ENCODE measurements around the gene EPHB2.
A peak's percentile ranks its signal among the peaks of the same experiment; 100 is the strongest.

Gene EPHB2

GRCh38 chr1:22778408-22778807, 67.8 kb downstream of the EPHB2 start:
- DNase-seq = no peak

GRCh38 chr1:22778862-22779520, 68.4 kb downstream of the EPHB2 start:
- Histone ChIP-seq H3K27ac (ENCODE audit: low read length, poor library complexity, severe bottlenecking) (no peak overlapping the region), H3K14ac (ENCODE audit: low read length in 2 of 2) (no peak overlapping the region), H2BK15ac (ENCODE audit: low read depth, poor library complexity, severe bottlenecking) (no peak overlapping the region), H3K27me3 (ENCODE audit: control insufficient read depth in 1 of 2, insufficient read depth in 1 of 2, low read length in 2 of 2) (peaks cover 0 to 21% of the 10 kb centered on the region in 2 experiments), H3K4me3 (ENCODE audit: insufficient read depth in 1 of 2, low read depth in 1 of 2, low read length in 2 of 2) (no peak overlapping the region), H3K9me3 (ENCODE audit: control insufficient read depth, low read length) (no peaks in the 10 kb centered on the region), H3K4me1 (ENCODE audit: control insufficient read depth, insufficient read depth, low read depth, low read length) (peaks cover 25% of the 10 kb centered on the region), H3K23ac (ENCODE audit: low read length in 2 of 2) (no peak overlapping the region), H3K79me1 (replicated peaks; ENCODE audit: low read length, poor library complexity, severe bottlenecking) (peaks cover 60% of the 10 kb centered on the region), H3K4ac (ENCODE audit: low read depth in 1 of 2, low read length in 2 of 2) (no peak overlapping the region), H3K4me2 (ENCODE audit: low read length, poor library complexity, severe bottlenecking) (no peak overlapping the region), H4K8ac (ENCODE audit: low read length) (peak overlapping the region; percentile 39), H3K36me3 (ENCODE audit: control insufficient read depth in 1 of 2, insufficient read depth in 2 of 2, low read depth in 1 of 2, low read length in 2 of 2) (peaks cover 0 to 27% of the 10 kb centered on the region in 2 experiments), H4K91ac (ENCODE audit: low read length) (no peak overlapping the region), H2BK12ac (ENCODE audit: low read length in 2 of 2) (peak overlapping the region in 1 of 2 experiments; percentile 32), H2BK5ac (ENCODE audit: low read depth, low read length, poor library complexity, severe bottlenecking) (no peak overlapping the region), H3K9ac (ENCODE audit: low read length) (no peak overlapping the region), H2AFZ (ENCODE audit: low read depth, low read length) (no peak overlapping the region), H3K18ac (ENCODE audit: low read depth in 1 of 2, low read length in 2 of 2) (no peak overlapping the region), H2BK120ac (ENCODE audit: low read depth, low read length) (no peak overlapping the region), H2AK5ac (ENCODE audit: low read length, severe bottlenecking) (no peak overlapping the region)
- DNase-seq = no peak
- WGBS = 74% methylated on average over 9 of the region's 9 CpGs

More at GRCh38 chr1:22778408-22778807, 67.8 kb downstream of the EPHB2 start:
- H3K27me3 ChIP-seq (ENCODE audit: control insufficient read depth in 1 of 2, insufficient read depth in 1 of 2, low read length in 2 of 2) = peaks cover 0 to 21% of the 10 kb centered on the region in 2 experiments
- peak overlapping the region; percentile 50 for H4K8ac ChIP-seq (ENCODE audit: low read length)
- H3K14ac ChIP-seq (ENCODE audit: low read length in 2 of 2) = peak overlapping the region in 1 of 2 experiments; percentile 58
- no peak overlapping the region for H3K4me2 ChIP-seq (ENCODE audit: low read length, poor library complexity, severe bottlenecking)
- H3K79me1 ChIP-seq (replicated peaks; ENCODE audit: low read length, poor library complexity, severe bottlenecking) = peaks cover 58% of the 10 kb centered on the region
- H2BK120ac ChIP-seq (ENCODE audit: low read depth, low read length) = no peak overlapping the region
- no peak overlapping the region for H3K4ac ChIP-seq (ENCODE audit: low read depth in 1 of 2, low read length in 2 of 2)
- no peak overlapping the region for H3K27ac ChIP-seq (ENCODE audit: low read length, poor library complexity, severe bottlenecking)
- no peak overlapping the region for H3K18ac ChIP-seq (ENCODE audit: low read depth in 1 of 2, low read length in 2 of 2)
- H2BK12ac ChIP-seq (ENCODE audit: low read length in 2 of 2) = peak overlapping the region in 1 of 2 experiments; percentile 32
- H3K4me1 ChIP-seq (ENCODE audit: control insufficient read depth, insufficient read depth, low read depth, low read length) = peaks cover 25% of the 10 kb centered on the region
- no peak overlapping the region for H3K23ac ChIP-seq (ENCODE audit: low read length in 2 of 2)
- no peak overlapping the region for H4K91ac ChIP-seq (ENCODE audit: low read length)
- H2AK5ac ChIP-seq (ENCODE audit: low read length, severe bottlenecking) = no peak overlapping the region
- 74% methylated on average over 2 of the region's 2 CpGs for WGBS
- no peak overlapping the region for H2AFZ ChIP-seq (ENCODE audit: low read depth, low read length)
- H3K9ac ChIP-seq (ENCODE audit: low read length) = no peak overlapping the region
- H3K4me3 ChIP-seq (ENCODE audit: insufficient read depth in 1 of 2, low read depth in 1 of 2, low read length in 2 of 2) = no peak overlapping the region
- H2BK5ac ChIP-seq (ENCODE audit: low read depth, low read length, poor library complexity, severe bottlenecking) = no peak overlapping the region
- H3K36me3 ChIP-seq (ENCODE audit: control insufficient read depth in 1 of 2, insufficient read depth in 2 of 2, low read depth in 1 of 2, low read length in 2 of 2) = peaks cover 0 to 22% of the 10 kb centered on the region in 2 experiments
- no peak overlapping the region for H2BK15ac ChIP-seq (ENCODE audit: low read depth, poor library complexity, severe bottlenecking)
- H3K9me3 ChIP-seq (ENCODE audit: control insufficient read depth, low read length) = no peaks in the 10 kb centered on the region

- 85% methylated on average over 11 of the region's 14 CpGs for WGBS
- Histone ChIP-seq H3K9me3 (ENCODE audit: control insufficient read depth, low read length) (no peaks in the 10 kb centered on the region), H2BK12ac (ENCODE audit: low read length in 2 of 2) (no peak overlapping the region)
Measured at GRCh38 chr1:22780696-22781095, 70.1 kb downstream of the EPHB2 start.

GRCh38 chr1:22781483-22781882, 70.8 kb downstream of the EPHB2 start:
- Histone ChIP-seq H2BK15ac (ENCODE audit: low read depth, poor library complexity, severe bottlenecking) (no peak overlapping the region), H3K23ac (ENCODE audit: low read length in 2 of 2) (no peak overlapping the region), H2BK12ac (ENCODE audit: low read length in 2 of 2) (no peak overlapping the region), H2AFZ (ENCODE audit: low read depth, low read length) (no peak overlapping the region), H3K79me1 (replicated peaks; ENCODE audit: low read length, poor library complexity, severe bottlenecking) (peaks cover 69% of the 10 kb centered on the region), H3K27me3 (ENCODE audit: control insufficient read depth in 1 of 2, insufficient read depth in 1 of 2, low read length in 2 of 2) (peaks cover 0 to 29% of the 10 kb centered on the region in 2 experiments), H3K4me3 (ENCODE audit: insufficient read depth in 1 of 2, low read depth in 1 of 2, low read length in 2 of 2) (no peak overlapping the region), H3K9ac (ENCODE audit: low read length) (no peak overlapping the region), H3K4ac (ENCODE audit: low read depth in 1 of 2, low read length in 2 of 2) (no peak overlapping the region), H3K4me1 (ENCODE audit: control insufficient read depth, insufficient read depth, low read depth, low read length) (peaks cover 14% of the 10 kb centered on the region), H3K9me3 (ENCODE audit: control insufficient read depth, low read length) (no peaks in the 10 kb centered on the region), H3K36me3 (ENCODE audit: control insufficient read depth in 1 of 2, insufficient read depth in 2 of 2, low read depth in 1 of 2, low read length in 2 of 2) (peaks cover 0 to 37% of the 10 kb centered on the region in 2 experiments), H2BK120ac (ENCODE audit: low read depth, low read length) (no peak overlapping the region), H2AK5ac (ENCODE audit: low read length, severe bottlenecking) (no peak overlapping the region), H3K14ac (ENCODE audit: low read length in 2 of 2) (no peak overlapping the region), H4K8ac (ENCODE audit: low read length) (no peak overlapping the region), H3K4me2 (ENCODE audit: low read length, poor library complexity, severe bottlenecking) (no peak overlapping the region), H2BK5ac (ENCODE audit: low read depth, low read length, poor library complexity, severe bottlenecking) (no peak overlapping the region), H3K18ac (ENCODE audit: low read depth in 1 of 2, low read length in 2 of 2) (no peak overlapping the region), H4K91ac (ENCODE audit: low read length) (no peak overlapping the region), H3K27ac (ENCODE audit: low read length, poor library complexity, severe bottlenecking) (no peak overlapping the region)
- WGBS = 97% methylated on average over 4 of the region's 4 CpGs
- DNase-seq = no peak

More at GRCh38 chr1:22780696-22781095, 70.1 kb downstream of the EPHB2 start:
- H3K9ac ChIP-seq (ENCODE audit: low read length) = no peak overlapping the region
- peak; percentile 29 for DNase-seq
- peaks cover 18% of the 10 kb centered on the region for H3K4me1 ChIP-seq (ENCODE audit: control insufficient read depth, insufficient read depth, low read depth, low read length)
- H4K91ac ChIP-seq (ENCODE audit: low read length) = no peak overlapping the region
- no peak overlapping the region for H2BK15ac ChIP-seq (ENCODE audit: low read depth, poor library complexity, severe bottlenecking)
- H4K8ac ChIP-seq (ENCODE audit: low read length) = no peak overlapping the region
- H3K4ac ChIP-seq (ENCODE audit: low read depth in 1 of 2, low read length in 2 of 2) = no peak overlapping the region
- no peak overlapping the region for H3K23ac ChIP-seq (ENCODE audit: low read length in 2 of 2)
- no peak overlapping the region for H3K18ac ChIP-seq (ENCODE audit: low read depth in 1 of 2, low read length in 2 of 2)
- H3K27ac ChIP-seq (ENCODE audit: low read length, poor library complexity, severe bottlenecking) = no peak overlapping the region
- no peak overlapping the region for H3K4me3 ChIP-seq (ENCODE audit: insufficient read depth in 1 of 2, low read depth in 1 of 2, low read length in 2 of 2)
- H2BK5ac ChIP-seq (ENCODE audit: low read depth, low read length, poor library complexity, severe bottlenecking) = no peak overlapping the region
- no peak overlapping the region for H2AFZ ChIP-seq (ENCODE audit: low read depth, low read length)
- H3K4me2 ChIP-seq (ENCODE audit: low read length, poor library complexity, severe bottlenecking) = no peak overlapping the region
- peaks cover 0 to 24% of the 10 kb centered on the region in 2 experiments for H3K27me3 ChIP-seq (ENCODE audit: control insufficient read depth in 1 of 2, insufficient read depth in 1 of 2, low read length in 2 of 2)
- no peak overlapping the region for H2AK5ac ChIP-seq (ENCODE audit: low read length, severe bottlenecking)
- peaks cover 67% of the 10 kb centered on the region for H3K79me1 ChIP-seq (replicated peaks; ENCODE audit: low read length, poor library complexity, severe bottlenecking)
- no peak overlapping the region for H3K14ac ChIP-seq (ENCODE audit: low read length in 2 of 2)
- H3K36me3 ChIP-seq (ENCODE audit: control insufficient read depth in 1 of 2, insufficient read depth in 2 of 2, low read depth in 1 of 2, low read length in 2 of 2) = peaks cover 0 to 33% of the 10 kb centered on the region in 2 experiments
- no peak overlapping the region for H2BK120ac ChIP-seq (ENCODE audit: low read depth, low read length)

Measured in mesenchymal stem cell (in vitro differentiated cells and primary cell).